WTC11 (cell line): ENCODE data around the gene CENPK. TPM values are rescaled to one million over a fixed set of nuclear protein-coding genes. Genes with fewer than 3 reads are reported as not detected.

Source experiments
- ATAC-seq: fragments of 200-7000 bp; cut with Tn5 transposase; 2 replicates; pipeline ENCODE4 v1.10.0; 2021; ENCODE audit warnings: mild to moderate bottlenecking, moderate library complexity
- CTCF ChIA-PET: fragments of 300-600 bp; sonication (Branson Sonifier 250); formaldehyde crosslinking; loops from one replicate; lab custom pipeline; 2021; ENCODE audit warnings: antibody characterized with exemption; lab: Charles Lee
- POLR2A ChIA-PET: fragments of 350-600 bp; sonication (Branson Sonifier 250); formaldehyde crosslinking; loops from one replicate; lab custom pipeline; 2021; ENCODE audit warnings: antibody characterized with exemption; lab: Charles Lee
- DNase-seq: peaks from one replicate; pipeline ENCODE4 v3.0.0; 2021; ENCODE audit warnings: low spot score
- H3K27ac Mint-ChIP-seq: 2 replicates; pipeline ENCODE4 v1.8.0; 2021; ENCODE audit warnings: mixed read lengths
- H3K27me3 Mint-ChIP-seq: 2 replicates; pipeline ENCODE4 v1.8.0; 2021; ENCODE audit warnings: low read depth, mild to moderate bottlenecking, moderate library complexity, mixed read lengths
- H3K36me3 Mint-ChIP-seq: 2 replicates; pipeline ENCODE4 v1.8.0; 2021; ENCODE audit warnings: mixed read lengths
- H3K4me1 Mint-ChIP-seq: 2 replicates; pipeline ENCODE4 v1.8.0; 2022; ENCODE audit warnings: mixed read lengths
- H3K4me3 Mint-ChIP-seq: 2 replicates; pipeline ENCODE4 v1.8.0; 2021; ENCODE audit warnings: mild to moderate bottlenecking, moderate library complexity, mixed read lengths
- H3K9me3 Mint-ChIP-seq: 2 replicates; pipeline ENCODE4 v1.8.0; 2021; ENCODE audit warnings: mixed read lengths
- CDX4 ChIP-seq: fragments of 250-450 bp; sonication (Bioruptor Pico); IDR thresholded peaks from 2 replicates; pipeline ENCODE4 v1.9.0; 2021; ENCODE audit warnings: moderate library complexity, mild to moderate bottlenecking, inconsistent platforms, borderline replicate concordance
- CTCF ChIP-seq: fragments of 200-600 bp; IDR thresholded peaks from 2 replicates; pipeline ENCODE4 v1.8.0; 2022; ENCODE audit warnings: antibody characterized with exemption
- ELF4 ChIP-seq: sonication (generic); formaldehyde crosslinking; IDR thresholded peaks from 2 replicates; pipeline ENCODE4 v1.8.1; 2022; ENCODE audit warnings: low read depth, mild to moderate bottlenecking, moderate library complexity, missing genetic modification reagents
- EMX1 ChIP-seq: fragments of 250-450 bp; sonication (Bioruptor Pico); IDR thresholded peaks from 2 replicates; pipeline ENCODE4 v1.8.0; 2021; ENCODE audit warnings: mild to moderate bottlenecking
- JAZF1 ChIP-seq: fragments of 250-450 bp; sonication (Bioruptor Pico); IDR thresholded peaks from 2 replicates; pipeline ENCODE4 v1.9.0; 2021; ENCODE audit warnings: moderate library complexity, mild to moderate bottlenecking, inconsistent platforms
- JUN ChIP-seq: sonication (generic); formaldehyde crosslinking; IDR thresholded peaks from 2 replicates; pipeline ENCODE4 v1.8.0; 2023; ENCODE audit warnings: mild to moderate bottlenecking, missing genetic modification reagents
- MLX ChIP-seq: sonication (generic); formaldehyde crosslinking; IDR thresholded peaks from 2 replicates; pipeline ENCODE4 v1.8.1; 2023; ENCODE audit warnings: mild to moderate bottlenecking, missing genetic modification reagents, moderate library complexity
- MXD4 ChIP-seq: fragments of 250-450 bp; sonication (Bioruptor Pico); IDR thresholded peaks from 2 replicates; pipeline ENCODE4 v1.8.0; 2021; ENCODE audit warnings: mild to moderate bottlenecking, moderate library complexity, borderline replicate concordance
- OVOL2 ChIP-seq: fragments of 250-450 bp; sonication (Bioruptor Pico); IDR thresholded peaks from 2 replicates; pipeline ENCODE4 v1.9.0; 2021; ENCODE audit warnings: mild to moderate bottlenecking, borderline replicate concordance
- PRRX2 ChIP-seq: fragments of 250-450 bp; sonication (Bioruptor Pico); IDR thresholded peaks from 2 replicates; pipeline ENCODE4 v1.8.0; 2021; ENCODE audit warnings: mild to moderate bottlenecking
- SMAD3 ChIP-seq: sonication (generic); formaldehyde crosslinking; IDR thresholded peaks from 2 replicates; pipeline ENCODE4 v1.8.0; 2022; ENCODE audit warnings: missing genetic modification reagents, mild to moderate bottlenecking, borderline replicate concordance
- SMAD4 ChIP-seq: sonication (generic); formaldehyde crosslinking; IDR thresholded peaks from 2 replicates; pipeline ENCODE4 v1.8.0; 2022; ENCODE audit warnings: mild to moderate bottlenecking, missing genetic modification reagents
- TP53 ChIP-seq: sonication (generic); formaldehyde crosslinking; IDR thresholded peaks from 2 replicates; pipeline ENCODE4 v1.8.1; 2023; ENCODE audit warnings: mild to moderate bottlenecking, missing genetic modification reagents
- ZNF138 ChIP-seq: sonication (generic); formaldehyde crosslinking; conservative IDR thresholded peaks from 2 replicates; pipeline ENCODE4 v1.8.1; 2022; ENCODE audit warnings: mild to moderate bottlenecking, moderate library complexity, missing genetic modification reagents
- ZNF317 ChIP-seq: sonication (generic); formaldehyde crosslinking; IDR thresholded peaks from 2 replicates; pipeline ENCODE4 v1.8.1; 2023; ENCODE audit warnings: low read depth, mild to moderate bottlenecking, moderate library complexity, missing genetic modification reagents, borderline replicate concordance
- ZNF416 ChIP-seq: fragments of 250-450 bp; sonication (Bioruptor Pico); IDR thresholded peaks from 2 replicates; pipeline ENCODE4 v1.9.0; 2021; ENCODE audit warnings: mild to moderate bottlenecking, inconsistent platforms
- ZNF423 ChIP-seq: fragments of 250-450 bp; sonication (Bioruptor Pico); IDR thresholded peaks from 2 replicates; pipeline ENCODE4 v2.1.2; 2022; ENCODE audit warnings: mild to moderate bottlenecking, moderate library complexity
- total RNA-seq: library from RNA; stranded (reverse); gene quantifications from 3 replicates; pipeline ENCODE4 v1.2.3, GENCODE V29; 2021
- TF ChIP-seq, protein P1 (sequence below): sonication (generic); formaldehyde crosslinking; IDR thresholded peaks from 2 replicates; pipeline ENCODE4 v1.8.0; 2023; ENCODE audit warnings: missing genetic modification reagents
- TF ChIP-seq, protein P2 (sequence below): sonication (generic); formaldehyde crosslinking; IDR thresholded peaks from 2 replicates; pipeline ENCODE4 v1.8.1; 2023; ENCODE audit warnings: mild to moderate bottlenecking, moderate library complexity, missing genetic modification reagents

CENPK gene
- total RNA-seq, 1 experiment from 2014 or later: 37.5 TPM

DNA sequence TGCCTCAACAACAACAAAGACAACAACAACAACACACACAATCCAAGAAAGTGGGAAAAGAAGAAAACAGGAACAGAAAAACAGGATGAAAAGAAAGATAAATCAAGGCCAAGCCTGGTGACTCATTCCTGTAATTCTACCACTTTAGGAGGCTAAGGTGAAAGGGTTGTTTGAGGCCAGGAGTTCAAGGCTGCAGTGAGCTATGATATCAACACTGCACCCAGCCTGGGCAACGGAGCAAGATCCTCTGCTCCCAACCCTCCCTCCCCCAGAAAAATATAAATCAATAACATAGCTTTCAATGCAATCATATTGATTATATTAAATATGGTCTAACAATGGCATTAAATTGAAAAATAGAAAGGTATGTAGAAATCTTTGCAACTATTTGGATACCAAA, 32.1 kb downstream of the CENPK start:
- POLR2A ChIA-PET: no interaction called here
- H3K27me3 Mint-ChIP-seq: no peaks in the 10 kb centered on the region
- H3K36me3 Mint-ChIP-seq: peaks cover 12% of the 10 kb centered on the region; the same call in 1 of the 2 replicates
- TF ChIP-seq ZNF416: no peak
- TF ChIP-seq JUN (CRISPR knock-in tag): no peak
- TF ChIP-seq ZNF423 (CRISPR knock-in tag): no peak
- TF ChIP-seq ZNF317: no peak
- TF ChIP-seq MXD4 (CRISPR knock-in tag): no peak
- no peak for TF ChIP-seq MLX (CRISPR knock-in tag)
- DNase-seq (no peak), ATAC-seq (no peak)
- H3K4me3 Mint-ChIP-seq: no peak overlapping the region
- no peak overlapping the region for H3K27ac Mint-ChIP-seq
- CTCF ChIA-PET: interaction anchor here (0.6 kb wide), 1 partner anchor 497 kb away, joined by 3 read pairs; no protein-coding TSS in a partner anchor
- no peaks in the 10 kb centered on the region for H3K4me1 Mint-ChIP-seq
- no peaks in the 10 kb centered on the region for H3K9me3 Mint-ChIP-seq

DNA sequence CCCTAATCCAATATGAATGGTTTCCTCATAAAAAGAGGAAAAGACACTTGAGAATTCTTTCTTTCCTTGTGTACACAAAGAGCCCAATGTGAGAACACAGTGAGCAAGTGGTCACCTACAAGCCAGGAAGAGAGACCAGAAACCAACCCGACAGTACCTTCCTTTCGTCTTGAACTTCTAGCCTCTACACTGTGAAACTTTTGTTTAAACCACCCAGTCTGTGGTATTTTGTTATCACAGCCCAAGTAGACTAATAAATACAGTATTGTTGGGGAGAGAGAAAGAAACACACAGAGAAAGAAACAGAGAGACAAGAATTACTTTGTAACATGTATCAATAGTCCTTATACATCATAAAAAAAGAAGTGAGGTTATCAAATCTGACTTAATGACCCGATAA, 37.2 kb downstream of the CENPK start:
- no peak overlapping the region for H3K4me3 Mint-ChIP-seq
- H3K27ac Mint-ChIP-seq: no peak overlapping the region
- no peak for ATAC-seq
- CTCF ChIA-PET: no interaction called here
- no peak for DNase-seq
- no peaks in the 10 kb centered on the region for H3K27me3 Mint-ChIP-seq
- TF ChIP-seq, protein P1, sequence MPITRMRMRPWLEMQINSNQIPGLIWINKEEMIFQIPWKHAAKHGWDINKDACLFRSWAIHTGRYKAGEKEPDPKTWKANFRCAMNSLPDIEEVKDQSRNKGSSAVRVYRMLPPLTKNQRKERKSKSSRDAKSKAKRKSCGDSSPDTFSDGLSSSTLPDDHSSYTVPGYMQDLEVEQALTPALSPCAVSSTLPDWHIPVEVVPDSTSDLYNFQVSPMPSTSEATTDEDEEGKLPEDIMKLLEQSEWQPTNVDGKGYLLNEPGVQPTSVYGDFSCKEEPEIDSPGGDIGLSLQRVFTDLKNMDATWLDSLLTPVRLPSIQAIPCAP: no peak
- TF ChIP-seq JAZF1 (CRISPR knock-in tag) (no peak), OVOL2 (CRISPR knock-in tag) (no peak), TP53 (CRISPR knock-in tag) (no peak), ELF4 (CRISPR knock-in tag) (no peak), EMX1 (CRISPR knock-in tag) (no peak), CTCF (no peak), ZNF317 (no peak), SMAD4 (CRISPR knock-in tag) (no peak), SMAD3 (no peak), CDX4 (CRISPR knock-in tag) (no peak), PRRX2 (CRISPR knock-in tag) (no peak), ZNF138 (no peak)
- TF ChIP-seq, protein P2, sequence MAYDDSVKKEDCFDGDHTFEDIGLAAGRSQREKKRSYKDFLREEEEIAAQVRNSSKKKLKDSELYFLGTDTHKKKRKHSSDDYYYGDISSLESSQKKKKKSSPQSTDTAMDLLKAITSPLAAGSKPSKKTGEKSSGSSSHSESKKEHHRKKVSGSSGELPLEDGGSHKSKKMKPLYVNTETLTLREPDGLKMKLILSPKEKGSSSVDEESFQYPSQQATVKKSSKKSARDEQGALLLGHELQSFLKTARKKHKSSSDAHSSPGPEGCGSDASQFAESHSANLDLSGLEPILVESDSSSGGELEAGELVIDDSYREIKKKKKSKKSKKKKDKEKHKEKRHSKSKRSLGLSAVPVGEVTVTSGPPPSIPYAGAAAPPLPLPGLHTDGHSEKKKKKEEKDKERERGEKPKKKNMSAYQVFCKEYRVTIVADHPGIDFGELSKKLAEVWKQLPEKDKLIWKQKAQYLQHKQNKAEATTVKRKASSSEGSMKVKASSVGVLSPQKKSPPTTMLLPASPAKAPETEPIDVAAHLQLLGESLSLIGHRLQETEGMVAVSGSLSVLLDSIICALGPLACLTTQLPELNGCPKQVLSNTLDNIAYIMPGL: no peak
- H3K4me1 Mint-ChIP-seq: no peaks in the 10 kb centered on the region
- H3K9me3 Mint-ChIP-seq: no peaks in the 10 kb centered on the region
- POLR2A ChIA-PET: no interaction called here
- H3K36me3 Mint-ChIP-seq: peaks cover 32% of the 10 kb centered on the region
